ENCODE results near the gene TRAFD1.

TRAFD1 gene

GRCh38 chr12:112183141-112184021 is 58.0 kb downstream of the TRAFD1 start:
- Histone ChIP-seq H3K9me3 (no peaks in the 10 kb centered on the region), H3K27me3 (no peaks in the 10 kb centered on the region), H3K4me3 (ENCODE audit: low read depth in 1 of 2, low read length in 1 of 2) (no peak overlapping the region), H3K4me1 (ENCODE audit: control insufficient read depth in 1 of 2, insufficient read depth in 1 of 2, low read depth in 1 of 2, low read length in 1 of 2) (no peaks in the 10 kb centered on the region), H3K27ac (no peak overlapping the region), H3K36me3 (peaks cover 71% of the 10 kb centered on the region)
- TF ChIP-seq CTCF (IDR thresholded peaks at IDR 0.05): no peak

- Histone ChIP-seq H3K4me3 (ENCODE audit: low read depth in 1 of 2, low read length in 1 of 2) (no peak overlapping the region), H3K27ac (no peak overlapping the region), H3K4me1 (ENCODE audit: control insufficient read depth in 1 of 2, insufficient read depth in 1 of 2, low read depth in 1 of 2, low read length in 1 of 2) (no peaks in the 10 kb centered on the region), H3K27me3 (no peaks in the 10 kb centered on the region), H3K36me3 (peaks cover 68% of the 10 kb centered on the region), H3K9me3 (no peaks in the 10 kb centered on the region)
- TF ChIP-seq CTCF (IDR thresholded peaks at IDR 0.05): no peak
Observed at GRCh38 chr12:112184056-112184887, 58.9 kb downstream of the TRAFD1 start.

GRCh38 chr12:112185093-112185923 is 59.9 kb downstream of the TRAFD1 start:
- no peak overlapping the region for H3K27ac ChIP-seq
- peaks cover 58% of the 10 kb centered on the region for H3K36me3 ChIP-seq
- H3K27me3 ChIP-seq: no peaks in the 10 kb centered on the region
- H3K9me3 ChIP-seq: no peaks in the 10 kb centered on the region
- H3K4me3 ChIP-seq (ENCODE audit: low read depth in 1 of 2, low read length in 1 of 2): no peak overlapping the region
- no peak for TF ChIP-seq CTCF (IDR thresholded peaks at IDR 0.05)
- H3K4me1 ChIP-seq (ENCODE audit: control insufficient read depth in 1 of 2, insufficient read depth in 1 of 2, low read depth in 1 of 2, low read length in 1 of 2): peaks cover 5 to 6% of the 10 kb centered on the region in 2 experiments

GRCh38 chr12:112188130-112188830 is 62.9 kb downstream of the TRAFD1 start:
- Histone ChIP-seq H3K27me3 (no peaks in the 10 kb centered on the region), H3K4me1 (ENCODE audit: control insufficient read depth in 1 of 2, insufficient read depth in 1 of 2, low read depth in 1 of 2, low read length in 1 of 2) (peaks cover 10 to 11% of the 10 kb centered on the region in 2 experiments), H3K9me3 (no peaks in the 10 kb centered on the region), H3K27ac (no peak overlapping the region), H3K36me3 (peaks cover 68% of the 10 kb centered on the region), H3K4me3 (ENCODE audit: low read depth in 1 of 2, low read length in 1 of 2) (no peak overlapping the region)
- no peak for TF ChIP-seq CTCF (IDR thresholded peaks at IDR 0.05)

All from neutrophil (primary cell).